GM21717 (cell line): ENCODE results near the gene ATP6V0C.

Experiments
- ATAC-seq: cut with Tn5 transposase; IDR thresholded peaks from one replicate; pipeline ENCODE4 v1.9.1; 2021; ENCODE audit warnings: mild to moderate bottlenecking, moderate library complexity; ENCODE audit not compliant: unreplicated experiment

ATP6V0C gene

GRCh38 chr16:2490190-2491105 lies 23.3 kb upstream of the ATP6V0C start:
- no peak for ATAC-seq

- no peak for ATAC-seq
Measured at GRCh38 chr16:2492292-2492691, 21.5 kb upstream of the ATP6V0C start.

- ATAC-seq: no peak
Measured at GRCh38 chr16:2493605-2494004, 20.1 kb upstream of the ATP6V0C start.

- ATAC-seq: no peak
Measured at GRCh38 chr16:2494616-2495015, 19.1 kb upstream of the ATP6V0C start.

GRCh38 chr16:2495041-2495440 lies 18.7 kb upstream of the ATP6V0C start:
- no peak for ATAC-seq

GRCh38 chr16:2496223-2497115 lies 17.3 kb upstream of the ATP6V0C start:
- ATAC-seq: no peak

GRCh38 chr16:2497116-2497630 lies 16.6 kb upstream of the ATP6V0C start:
- ATAC-seq: no peak

- ATAC-seq: no peak
Measured at GRCh38 chr16:2497695-2498484, 15.9 kb upstream of the ATP6V0C start.

- ATAC-seq: no peak
Measured at GRCh38 chr16:2498531-2499253, 15.1 kb upstream of the ATP6V0C start.

- ATAC-seq: no peak
Measured at GRCh38 chr16:2499454-2499853, 14.3 kb upstream of the ATP6V0C start.

GRCh38 chr16:2499890-2500429 lies 13.8 kb upstream of the ATP6V0C start:
- no peak for ATAC-seq

- no peak for ATAC-seq
Measured at GRCh38 chr16:2500430-2500917, 13.3 kb upstream of the ATP6V0C start.

GRCh38 chr16:2500918-2501750 lies 12.6 kb upstream of the ATP6V0C start:
- ATAC-seq: no peak

- no peak for ATAC-seq
Measured at GRCh38 chr16:2501946-2502895, 11.5 kb upstream of the ATP6V0C start.

- no peak for ATAC-seq
Measured at GRCh38 chr16:2505695-2506094, 8.1 kb upstream of the ATP6V0C start.

- ATAC-seq: no peak
Measured at GRCh38 chr16:2507052-2507659, 6.6 kb upstream of the ATP6V0C start.

- no peak for ATAC-seq
Measured at GRCh38 chr16:2507665-2508064, 6.1 kb upstream of the ATP6V0C start.
